H1 (cell line): ENCODE measurements around the gene CRYGD. TPM values are rescaled to one million over a fixed set of nuclear protein-coding genes. Genes with fewer than 3 reads are reported as not detected.

Experiments used
- BACH1 ChIP-seq: IDR thresholded peaks from 2 replicates; pipeline ENCODE4 v1.6.1; 2012; ENCODE audit warnings: low read length, improper control_type of control experiment
- BRCA1 ChIP-seq: IDR thresholded peaks from 2 replicates; pipeline ENCODE4 v1.6.1; 2012; ENCODE audit warnings: low read depth, low read length, improper control_type of control experiment
- CHD7 ChIP-seq: fragments of 300-600 bp; sonication (generic); IDR thresholded peaks from 2 replicates; pipeline ENCODE4 v1.7.1; 2012; ENCODE audit warnings: low read length, moderate library complexity, mild to moderate bottlenecking, inconsistent platforms; ENCODE audit not compliant: insufficient replicate concordance
- JUN ChIP-seq: IDR thresholded peaks from 2 replicates; pipeline ENCODE4 v1.6.1; 2011; ENCODE audit warnings: low read depth, mild to moderate bottlenecking, improper control_type of control experiment, low read length
- NANOG ChIP-seq: IDR thresholded peaks from 2 replicates; pipeline ENCODE4 v1.6.1; 2011; ENCODE audit warnings: low read length, low read depth, mild to moderate bottlenecking, inconsistent platforms; ENCODE audit not compliant: insufficient read depth, poor library complexity, severe bottlenecking
- POLR2A ChIP-seq, 2 experiments: IDR thresholded peaks; 1 replicate in 1 of 2; 2 replicates in 1 of 2; pipeline ENCODE4 v1.6.1; 2011; ENCODE audit warnings: low read depth in 2 of 2, low read length in 2 of 2, mild to moderate bottlenecking in 2 of 2; ENCODE audit errors: control extremely low read depth in 1 of 2
- RAD21 ChIP-seq, 2 experiments: IDR thresholded peaks in 1 of 2; conservative IDR thresholded peaks in 1 of 2; 2 replicates each; pipeline ENCODE4 v1.6.1; 2011; ENCODE audit warnings: low read depth in 2 of 2, low read length in 2 of 2, improper control_type of control experiment in 1 of 2, inconsistent platforms in 1 of 2, mild to moderate bottlenecking in 1 of 2, moderate library complexity in 1 of 2
- RFX5 ChIP-seq: IDR thresholded peaks from 2 replicates; pipeline ENCODE4 v1.6.1; 2011; ENCODE audit warnings: low read depth, low read length, improper control_type of control experiment, borderline replicate concordance
- SIN3A ChIP-seq, 2 experiments: IDR thresholded peaks in 1 of 2; conservative IDR thresholded peaks in 1 of 2; 2 replicates each; pipeline ENCODE4 v1.6.1; 2011 to 2012; ENCODE audit warnings: low read length in 2 of 2, improper control_type of control experiment in 1 of 2, low read depth in 1 of 2, mild to moderate bottlenecking in 1 of 2
- SIRT6 ChIP-seq: IDR thresholded peaks from one replicate; pipeline ENCODE4 v1.7.1; 2012; ENCODE audit warnings: low read length, inconsistent platforms
- SP2 ChIP-seq: IDR thresholded peaks from 2 replicates; pipeline ENCODE4 v1.6.1; 2012; ENCODE audit warnings: mild to moderate bottlenecking, low read length, inconsistent platforms
- SRF ChIP-seq: IDR thresholded peaks from 2 replicates; pipeline ENCODE4 v1.6.1; 2011; ENCODE audit warnings: mild to moderate bottlenecking, low read depth, low read length, moderate library complexity
- TAF1 ChIP-seq: IDR thresholded peaks from 2 replicates; pipeline ENCODE4 v1.6.1; 2011; ENCODE audit warnings: mild to moderate bottlenecking, low read depth, low read length
- polyA plus RNA-seq, 7 experiments: library from polyadenylated mRNA; depleted of rRNA in 3 of 7; stranded (reverse) in 5 of 7; unstranded in 2 of 7; fragments of >200 nt in 5 of 7; fragments of 200-250 nt in 2 of 7; gene quantifications; 1 replicate in 5 of 7; 2 replicates in 1 of 7; 4 replicates in 1 of 7; pipeline versions ENCODE4 v1.2.1 to v1.2.3, GENCODE V29; 2011 to 2013; ENCODE audit warnings: missing spikeins in 2 of 7, mixed read lengths in 2 of 7
- total RNA-seq: library from RNA; stranded (reverse); fragmentation: NEBNext Ultra II Directional; extraction: Animal tissue kit (Norgen Biotek cat#: 25700); gene quantifications from 2 replicates; pipeline ENCODE4 v1.2.1, GENCODE V29; 2021

CRYGD gene
- total and polyA plus RNA-seq, 2 of the 8 experiments (the other 6 are each of a cell fraction or from before 2014, with no cell fraction given) = 2.9 to 7.1 TPM

- TF ChIP-seq CHD7 (no peak), SIN3A (conservative IDR thresholded peaks at IDR 0.05 in 1 of 2, IDR thresholded peaks at IDR 0.05 in 1 of 2; ENCODE audit: low read depth in 1 of 2, low read length in 2 of 2) (no peak), RAD21 (IDR thresholded peaks at IDR 0.05 in 1 of 2, conservative IDR thresholded peaks at IDR 0.05 in 1 of 2; ENCODE audit: low read depth in 2 of 2, low read length in 2 of 2) (no peak), BACH1 (no peak), NANOG (no peak), POLR2A (IDR thresholded peaks at IDR 0.05; ENCODE audit: control extremely low read depth in 1 of 2, low read depth in 2 of 2, low read length in 2 of 2) (no peak), SRF (no peak), SP2 (no peak), JUN (no peak), SIRT6 (no peak), BRCA1 (no peak), RFX5 (no peak), TAF1 (no peak)
These were observed 26.1 kb downstream of the CRYGD start (continued) for GRCh38 chr2:208098267-208098666.
